ENCODE measurements around the gene LUC7L3. TPM values are rescaled to one million over a fixed set of nuclear protein-coding genes. Genes with fewer than 3 reads are reported as not detected.

The LUC7L3 gene
- total RNA-seq (2021), result 143 and 154 TPM in 2 replicates
- long read RNA-seq, partial matches to known transcripts, result 85 of 94 reads
- long read RNA-seq, other reads (novel, unspliced or antisense), result 8 of 94 reads

DNA sequence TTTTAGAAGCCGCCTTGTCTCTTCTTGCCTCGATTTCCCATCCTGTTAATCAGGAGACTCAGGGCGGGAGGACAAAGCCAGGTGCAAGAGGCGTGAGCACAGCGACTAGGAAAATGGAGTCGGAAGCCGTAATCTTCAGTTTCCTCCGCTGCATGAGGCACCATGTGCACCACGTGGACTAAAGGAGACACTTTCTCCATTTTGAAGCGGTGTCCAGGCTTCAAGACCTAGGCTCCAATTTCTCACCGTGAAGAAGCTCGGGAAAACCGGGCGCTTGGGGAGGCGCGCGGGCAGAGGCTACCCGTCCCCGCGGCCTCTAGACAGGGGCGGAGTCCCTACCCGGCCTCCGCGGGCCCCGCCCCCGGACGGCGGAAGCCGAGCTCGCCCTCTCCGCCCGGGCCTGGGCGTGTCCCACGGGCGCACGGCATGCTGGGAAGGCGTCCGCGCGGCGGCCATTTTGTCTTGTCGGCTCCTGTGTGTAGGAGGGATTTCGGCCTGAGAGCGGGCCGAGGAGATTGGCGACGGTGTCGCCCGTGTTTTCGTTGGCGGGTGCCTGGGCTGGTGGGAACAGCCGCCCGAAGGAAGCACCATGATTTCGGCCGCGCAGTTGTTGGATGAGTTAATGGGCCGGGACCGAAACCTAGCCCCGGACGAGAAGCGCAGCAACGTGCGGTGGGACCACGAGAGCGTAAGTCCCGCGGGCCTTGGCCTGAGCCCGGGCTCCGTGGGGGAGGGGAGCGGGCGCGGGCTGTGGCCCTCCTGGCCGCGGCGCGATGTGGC lies at the start of gene LUC7L3:
Gene LUC7L3, plus strand, starts transcription at position 460 of the 780 bp plus-strand sequence. Its CDS starts 130 bp downstream, at position 590.
- Histone ChIP-seq H3K9ac (ENCODE audit: extremely low read depth, insufficient read length, low read length) (peak within 1 kb of the TSS; percentile 98), H2BK5ac (ENCODE audit: insufficient read length, low read length) (peak within 1 kb of the TSS; percentile 51), H3K14ac (ENCODE audit: insufficient read depth, low read length) (peak within 1 kb of the TSS; percentile 99), H3K4ac (ENCODE audit: low read depth, low read length) (no peak within 1 kb of the TSS; the same call in 1 of the 2 replicates), H4K8ac (replicated peaks; ENCODE audit: insufficient read length, low read depth, low read length) (no peak within 1 kb of the TSS), H2BK15ac (ENCODE audit: low read depth, low read length) (no peak within 1 kb of the TSS), H4K91ac (ENCODE audit: insufficient read length, low read depth, low read length) (no peak within 1 kb of the TSS), H3K4me1 (ENCODE audit: insufficient read depth, low read length) (peaks cover 4% of the 10 kb centered on the region; the same call in 1 of the 2 replicates), H3K4me2 (ENCODE audit: insufficient read depth, insufficient read length, low read length) (peak within 1 kb of the TSS; percentile 59), H2AFZ (ENCODE audit: low read length) (no peak within 1 kb of the TSS), H3K9me3 (ENCODE audit: control insufficient read depth, low read depth, low read length) (no peaks in the 10 kb centered on the region), H3K56ac (ENCODE audit: insufficient read length, low read depth, low read length) (no peak within 1 kb of the TSS), H3K79me1 (ENCODE audit: insufficient read depth, low read depth, low read length, poor library complexity, severe bottlenecking) (no peaks in the 10 kb centered on the region), H3K23me2 (ENCODE audit: insufficient read length, low read depth, low read length, poor library complexity, severe bottlenecking) (peaks cover 16% of the 10 kb centered on the region), H3T11ph (ENCODE audit: low read length) (no peak within 1 kb of the TSS), H3K79me2 (ENCODE audit: insufficient read depth, low read length) (peaks cover 41% of the 10 kb centered on the region), H4K20me1 (ENCODE audit: control insufficient read depth, insufficient read depth, insufficient read length) (no peaks in the 10 kb centered on the region), H2BK120ac (ENCODE audit: low read depth, low read length, poor library complexity, severe bottlenecking) (no peak within 1 kb of the TSS), H3K27ac (ENCODE audit: insufficient read length, low read depth, low read length) (peak within 1 kb of the TSS; percentile 78), H3K23ac (ENCODE audit: insufficient read length, low read depth, low read length) (no peak within 1 kb of the TSS), H3K18ac (ENCODE audit: insufficient read length, low read depth, low read length) (peak within 1 kb of the TSS; percentile 98), H4K5ac (ENCODE audit: insufficient read length, low read depth, low read length) (peak within 1 kb of the TSS; percentile 93), H2BK20ac (ENCODE audit: low read depth, low read length, poor library complexity, severe bottlenecking) (no peak within 1 kb of the TSS), H3K27me3 (ENCODE audit: insufficient read depth, low read length) (no peaks in the 10 kb centered on the region), H2BK12ac (ENCODE audit: insufficient read length, low read depth, low read length) (peak within 1 kb of the TSS; percentile 7), H2AK5ac (ENCODE audit: insufficient read length, low read length) (no peak within 1 kb of the TSS)
- no peak for TF ChIP-seq CTCF (conservative IDR thresholded peaks at IDR 0.05)
- Mint-ChIP-seq H3K9me3 (no peaks in the 10 kb centered on the region), H3K27ac (peak within 1 kb of the TSS; percentile 100), H3K36me3 (ENCODE audit: insufficient read depth in 1 of 3, low read depth in 3 of 3) (peaks cover 0 to 14% (median 6%) of the 10 kb centered on the region in 3 experiments; a peak in 6 of 7 replicates), H3K27me3 (ENCODE audit: low read depth) (no peaks in the 10 kb centered on the region; the same call in 1 of the 2 replicates), H3K4me1 (peaks cover 23 to 24% of the 10 kb centered on the region in 2 experiments), H3K4me3 (peak within 1 kb of the TSS; percentile 97 to 98)
- WGBS (ENCODE audit: extremely low coverage, insufficient read length, low lambda C conversion rate), result no CpG with 5 or more reads among the region's 76 CpGs
- DNase-seq, result peak; percentile 97
